ENCODE results near the gene NKIRAS1.

- TF ChIP-seq CTCF (IDR thresholded peaks at IDR 0.05) (no peak), EZH2 (IDR thresholded peaks at IDR 0.05) (no peak), EZH2phosphoT487 (IDR thresholded peaks at IDR 0.05) (no peak)
These were observed 9.9 kb upstream of the NKIRAS1 start for GRCh38 chr3:23926736-23927135.

All from neural progenitor cell (in vitro differentiated cells).